IPS-20b (cell line): Measurements from ENCODE around the gene DNAJC16.

Source experiments
- H3K27ac ChIP-seq: one replicate; pipeline ENCODE4 v1.5.1; 2013; ENCODE audit warnings: low read length
- H3K27me3 ChIP-seq: 2 replicates; pipeline ENCODE4 v1.6.1; 2013; ENCODE audit warnings: mild to moderate bottlenecking, low read length, inconsistent platforms; ENCODE audit not compliant: insufficient read depth
- H3K36me3 ChIP-seq: 2 replicates; pipeline ENCODE4 v1.6.1; 2013; ENCODE audit warnings: low read depth, mild to moderate bottlenecking, inconsistent platforms, low read length, moderate library complexity; ENCODE audit not compliant: insufficient read depth
- H3K4me1 ChIP-seq: 2 replicates; pipeline ENCODE4 v1.6.1; 2013; ENCODE audit warnings: mild to moderate bottlenecking, control low read depth, inconsistent platforms, low read length, moderate library complexity; ENCODE audit not compliant: insufficient read depth
- H3K4me3 ChIP-seq: 2 replicates; pipeline ENCODE4 v1.5.1; 2013; ENCODE audit warnings: mild to moderate bottlenecking, low read length, inconsistent platforms
- H3K9ac ChIP-seq: 2 replicates; pipeline ENCODE4 v1.6.1; 2013; ENCODE audit warnings: low read depth, mild to moderate bottlenecking, inconsistent platforms, low read length, moderate library complexity
- H3K9me3 ChIP-seq: 2 replicates; pipeline ENCODE4 v1.6.1; 2013; ENCODE audit warnings: mild to moderate bottlenecking, low read depth, low read length, inconsistent platforms; ENCODE audit not compliant: insufficient read depth

Gene DNAJC16

DNA sequence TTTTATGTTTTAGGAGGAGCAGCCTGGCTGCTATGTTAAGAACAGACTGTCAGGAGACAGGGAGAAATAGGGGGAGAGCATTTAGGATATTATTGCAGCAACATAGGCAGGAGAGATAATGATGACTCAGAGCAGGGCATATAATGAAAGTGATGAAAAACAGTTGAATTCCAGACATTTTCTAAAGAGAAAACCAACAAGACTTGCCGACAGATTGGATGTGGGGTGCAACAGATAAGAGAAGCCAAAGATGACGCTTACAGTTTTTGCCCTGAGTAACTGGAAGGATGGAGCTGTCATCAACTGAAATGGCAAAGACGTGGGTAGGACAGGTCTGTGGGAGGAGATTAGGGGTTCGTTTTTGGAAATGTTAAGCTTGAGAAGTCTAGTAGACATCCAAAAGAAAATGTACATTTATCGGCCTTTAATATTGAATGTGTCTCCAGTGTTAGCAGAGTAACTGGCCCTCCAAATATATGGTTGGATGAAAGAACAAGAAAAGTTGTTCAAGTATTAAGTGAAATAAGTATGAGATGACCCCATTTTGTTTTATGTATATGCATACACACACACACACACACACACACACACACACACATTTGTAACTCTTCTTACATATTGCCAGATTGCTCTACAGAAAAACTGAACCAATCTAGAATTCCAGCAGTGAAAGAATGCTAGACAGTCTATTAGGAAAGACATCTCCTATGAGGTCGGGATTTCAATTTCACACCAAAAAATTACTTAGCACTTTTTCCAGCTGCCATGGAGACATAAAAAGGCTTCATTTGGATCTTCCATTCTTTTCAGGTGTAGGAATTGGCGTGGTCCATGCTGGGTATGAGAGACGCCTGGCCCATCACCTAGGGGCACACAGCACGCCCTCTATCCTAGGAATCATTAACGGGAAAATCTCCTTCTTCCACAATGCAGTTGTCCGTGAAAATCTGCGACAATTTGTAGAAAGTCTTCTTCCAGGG, 17.2 kb downstream of the DNAJC16 start:
- Histone ChIP-seq H3K4me3 (no peak overlapping the region), H3K27ac (no peak overlapping the region), H3K4me1 (no peaks in the 10 kb centered on the region), H3K27me3 (no peaks in the 10 kb centered on the region), H3K36me3 (peaks cover 88% of the 10 kb centered on the region), H3K9me3 (no peaks in the 10 kb centered on the region), H3K9ac (no peak overlapping the region)

DNA sequence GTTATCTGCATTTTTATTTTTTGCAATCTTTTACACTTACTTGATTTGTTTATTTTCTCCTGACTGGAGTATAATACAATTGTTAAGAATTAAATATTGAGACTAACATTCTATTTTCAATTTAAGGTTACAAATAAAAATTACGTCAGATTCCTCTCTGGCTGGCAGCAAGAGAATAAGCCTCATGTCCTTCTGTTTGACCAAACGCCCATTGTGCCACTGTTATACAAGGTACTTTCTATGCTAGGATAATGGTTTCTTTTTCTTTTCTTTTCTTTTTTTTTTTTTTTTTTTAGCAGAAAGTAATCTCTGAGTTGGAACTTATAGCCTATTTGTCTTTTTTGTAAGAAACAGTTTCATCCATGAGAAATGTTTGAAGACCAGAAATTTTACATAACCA, 20.0 kb downstream of the DNAJC16 start:
- Histone ChIP-seq H3K27ac (no peak overlapping the region), H3K4me3 (no peak overlapping the region), H3K9me3 (no peaks in the 10 kb centered on the region), H3K9ac (no peak overlapping the region), H3K27me3 (no peaks in the 10 kb centered on the region), H3K36me3 (peaks cover 85% of the 10 kb centered on the region), H3K4me1 (no peaks in the 10 kb centered on the region)

DNA sequence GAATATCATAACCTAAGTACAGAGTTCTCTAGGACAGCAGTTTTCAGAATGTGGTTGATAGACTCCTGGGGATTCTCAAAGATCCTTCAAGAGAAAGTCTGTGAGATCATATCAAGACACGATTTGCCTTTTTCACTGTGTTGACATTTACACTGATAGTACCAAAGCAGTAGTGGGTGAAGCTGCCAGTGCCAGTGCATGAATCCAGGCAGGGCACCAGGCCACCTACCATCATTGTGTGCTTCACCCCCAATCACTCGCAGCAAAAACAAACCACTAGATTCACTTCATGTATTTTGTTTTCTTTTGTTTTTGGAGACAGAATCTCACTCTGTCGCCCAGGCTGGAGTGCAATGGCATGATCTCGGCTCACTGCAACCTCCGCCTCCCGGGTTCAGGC, 23.9 kb downstream of the DNAJC16 start:
- Histone ChIP-seq H3K36me3 (peaks cover 48% of the 10 kb centered on the region), H3K27ac (no peak overlapping the region), H3K9ac (no peak overlapping the region), H3K4me3 (no peak overlapping the region), H3K4me1 (no peaks in the 10 kb centered on the region), H3K9me3 (no peaks in the 10 kb centered on the region), H3K27me3 (no peaks in the 10 kb centered on the region)

DNA sequence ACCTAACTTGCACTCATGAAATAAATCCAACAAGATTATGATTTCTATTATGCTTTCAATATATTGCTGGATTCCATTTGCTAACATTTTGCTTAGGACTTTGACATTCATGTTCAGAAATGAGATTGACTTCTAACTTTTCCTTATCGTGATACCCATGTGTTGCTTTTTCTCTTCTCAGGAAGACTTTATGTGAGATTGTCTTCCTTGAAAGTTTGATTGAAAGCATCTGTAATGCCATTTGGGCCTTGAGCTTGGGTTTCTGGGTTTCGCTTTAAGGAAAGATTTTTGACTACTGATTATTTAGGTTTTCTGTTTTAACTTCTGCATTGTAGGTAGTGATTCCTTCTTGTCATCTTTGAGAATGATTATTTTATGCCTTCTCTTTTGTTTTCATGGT, 30.4 kb downstream of the DNAJC16 start:
- Histone ChIP-seq H3K36me3 (peaks cover 30% of the 10 kb centered on the region), H3K9ac (no peak overlapping the region), H3K27ac (no peak overlapping the region), H3K4me1 (no peaks in the 10 kb centered on the region), H3K27me3 (no peaks in the 10 kb centered on the region), H3K4me3 (no peak overlapping the region), H3K9me3 (no peaks in the 10 kb centered on the region)

DNA sequence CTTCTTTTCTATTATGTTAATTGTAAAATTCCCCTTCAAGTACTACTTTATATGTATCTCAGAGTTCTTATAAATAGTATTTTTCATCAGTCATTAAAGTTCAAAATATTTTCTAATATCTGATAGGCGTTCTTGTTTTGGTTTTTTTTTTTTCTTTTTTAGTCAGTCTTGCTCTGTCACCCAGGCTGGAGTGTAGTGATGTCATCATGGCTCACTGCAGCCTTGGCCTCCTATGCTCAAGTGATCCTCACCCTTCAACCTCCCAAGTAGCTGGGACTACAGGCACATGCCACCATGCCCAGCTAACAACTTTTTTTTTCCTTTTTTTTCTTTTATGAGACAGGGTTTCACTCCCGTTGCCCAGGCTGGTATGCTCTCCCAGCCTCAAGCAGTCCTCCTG, 30.9 kb downstream of the DNAJC16 start:
- no peaks in the 10 kb centered on the region for H3K9me3 ChIP-seq
- no peaks in the 10 kb centered on the region for H3K4me1 ChIP-seq
- no peaks in the 10 kb centered on the region for H3K27me3 ChIP-seq
- H3K9ac ChIP-seq, result no peak overlapping the region
- H3K4me3 ChIP-seq, result no peak overlapping the region
- no peak overlapping the region for H3K27ac ChIP-seq
- peaks cover 35% of the 10 kb centered on the region for H3K36me3 ChIP-seq

DNA sequence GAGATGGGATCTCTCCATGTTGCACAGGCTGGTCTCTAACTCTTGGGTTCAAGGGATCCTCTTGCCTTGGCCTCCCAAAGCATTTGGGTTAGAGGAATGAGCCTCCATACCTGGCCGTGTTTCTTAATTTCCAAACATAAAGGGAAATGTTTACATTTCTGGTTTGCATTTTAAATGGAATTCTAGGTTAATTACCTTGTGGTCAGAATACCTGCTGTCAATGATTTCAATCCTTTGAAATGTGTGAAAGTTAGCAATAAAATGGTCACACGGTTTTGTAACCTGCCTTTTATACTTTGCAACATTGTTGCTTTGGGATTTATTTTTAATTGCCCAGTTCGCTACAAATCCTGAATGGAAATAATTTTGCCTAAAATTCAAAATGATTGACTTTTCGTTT, 31.9 kb downstream of the DNAJC16 start:
- Histone ChIP-seq H3K36me3 (peaks cover 42% of the 10 kb centered on the region), H3K9me3 (no peaks in the 10 kb centered on the region), H3K27me3 (no peaks in the 10 kb centered on the region), H3K4me3 (no peak overlapping the region), H3K9ac (no peak overlapping the region), H3K4me1 (no peaks in the 10 kb centered on the region), H3K27ac (no peak overlapping the region)

DNA sequence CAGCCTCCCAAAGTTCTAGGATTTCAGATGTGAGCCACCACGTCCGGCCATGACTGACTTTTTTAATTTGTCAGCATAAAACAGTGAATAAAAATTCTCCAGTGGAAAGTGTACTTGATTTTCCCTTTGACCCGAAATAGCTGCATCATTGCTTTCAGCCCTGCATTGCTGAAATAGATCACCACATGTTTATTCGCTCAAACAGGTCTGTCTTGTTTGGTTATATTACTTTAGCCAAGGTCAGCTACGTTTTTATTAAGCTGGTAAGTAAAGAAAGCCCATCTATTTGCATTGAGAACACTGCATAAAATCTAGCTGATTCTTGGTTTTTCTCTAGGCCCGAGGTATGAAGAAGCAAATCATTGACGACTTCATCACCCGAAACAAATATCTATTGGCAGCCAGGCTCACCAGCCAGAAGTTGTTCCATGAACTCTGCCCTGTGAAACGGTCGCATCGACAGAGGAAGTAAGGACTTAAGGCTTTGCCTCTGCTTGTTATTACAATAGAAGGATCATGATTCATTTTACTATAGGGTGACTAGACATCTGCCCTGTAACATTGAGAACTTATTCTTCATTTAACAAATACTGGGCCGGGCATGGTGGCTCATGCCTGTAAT, 32.7 kb downstream of the DNAJC16 start:
- Histone ChIP-seq H3K27ac (no peak overlapping the region), H3K4me3 (no peak overlapping the region), H3K4me1 (no peaks in the 10 kb centered on the region), H3K9me3 (no peaks in the 10 kb centered on the region), H3K36me3 (peaks cover 50% of the 10 kb centered on the region), H3K27me3 (no peaks in the 10 kb centered on the region), H3K9ac (no peak overlapping the region)

DNA sequence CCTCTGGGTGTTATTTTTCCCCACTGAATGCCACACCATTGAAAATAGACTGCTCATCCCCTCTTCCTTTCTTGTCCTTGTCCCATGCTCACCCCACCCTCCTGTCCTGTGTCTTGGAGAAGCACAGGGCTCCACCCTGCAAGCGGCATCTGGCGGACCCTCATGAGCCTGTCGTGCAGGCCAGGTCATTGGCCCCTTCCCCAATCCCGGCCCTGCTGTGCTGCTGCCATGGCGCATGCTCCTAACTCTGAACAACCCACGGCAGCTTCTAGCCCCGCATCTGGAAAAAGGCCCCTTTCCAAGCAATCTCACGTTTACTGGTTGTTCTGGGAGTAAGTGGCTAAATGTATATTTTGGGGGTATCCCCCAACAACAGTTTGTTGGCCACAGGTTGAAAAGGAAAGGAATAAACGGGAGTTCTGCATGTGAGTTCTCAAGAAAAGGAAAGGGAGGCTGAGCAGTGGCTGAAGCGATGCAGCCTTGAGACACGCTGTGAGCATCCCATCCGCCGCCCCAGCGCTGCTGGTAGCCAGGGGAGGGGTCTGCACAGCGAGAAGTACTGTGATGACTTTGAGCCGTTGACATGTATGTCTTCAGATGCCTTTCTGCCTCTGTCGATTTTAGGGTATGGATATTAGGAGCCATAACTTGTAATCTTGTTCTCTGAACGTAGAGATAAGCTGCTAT, 41.9 kb downstream of the DNAJC16 start:
- Histone ChIP-seq H3K4me1 (no peaks in the 10 kb centered on the region), H3K36me3 (peaks cover 79% of the 10 kb centered on the region), H3K4me3 (no peak overlapping the region), H3K9ac (no peak overlapping the region), H3K27me3 (no peaks in the 10 kb centered on the region), H3K9me3 (no peaks in the 10 kb centered on the region), H3K27ac (no peak overlapping the region)

DNA sequence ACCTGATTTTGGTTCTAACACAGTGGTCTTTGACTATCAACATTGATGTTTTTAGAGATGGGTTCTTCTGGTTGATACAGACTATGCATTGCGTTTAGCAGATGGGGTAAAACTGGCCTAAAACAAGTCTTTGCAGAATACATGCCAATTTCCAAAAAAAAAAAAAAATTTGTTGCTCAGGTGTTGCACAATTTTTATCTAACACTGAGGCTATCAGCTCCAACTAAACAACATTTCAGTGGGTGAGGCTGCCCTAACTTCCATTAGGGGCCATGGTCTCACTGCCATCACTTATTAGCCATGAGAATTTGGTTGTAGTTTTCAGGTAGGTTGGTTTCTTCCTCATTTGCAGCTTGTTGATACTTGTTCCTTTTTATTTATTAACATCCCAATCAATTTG, 44.2 kb downstream of the DNAJC16 start:
- no peak overlapping the region for H3K27ac ChIP-seq

DNA sequence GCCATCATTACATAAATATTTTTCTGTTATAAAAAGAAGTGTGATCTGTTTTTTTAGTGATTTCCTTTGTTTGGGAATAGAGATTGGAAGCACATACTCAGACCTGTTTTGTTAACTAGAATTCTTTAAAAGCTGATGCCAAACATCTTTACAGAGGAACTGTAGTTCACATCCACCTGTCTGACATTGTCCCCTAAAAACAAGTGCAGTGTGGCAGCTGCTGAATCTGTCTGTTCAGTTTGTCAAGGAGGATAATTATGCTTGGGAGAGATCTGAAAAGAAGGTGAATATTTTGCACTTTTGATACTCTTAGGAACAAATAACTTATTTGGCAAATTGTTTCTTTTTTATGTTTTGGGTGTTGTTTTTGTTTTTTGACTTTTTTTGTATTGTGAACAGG, 44.6 kb downstream of the DNAJC16 start:
- H3K4me3 ChIP-seq, result no peak overlapping the region
- no peak overlapping the region for H3K27ac ChIP-seq
- H3K9ac ChIP-seq, result no peak overlapping the region
- H3K27me3 ChIP-seq, result no peaks in the 10 kb centered on the region
- no peaks in the 10 kb centered on the region for H3K9me3 ChIP-seq
- peaks cover 62% of the 10 kb centered on the region for H3K36me3 ChIP-seq
- no peaks in the 10 kb centered on the region for H3K4me1 ChIP-seq

More for the DNA sequence above, 44.2 kb downstream of the DNAJC16 start:
- H3K4me3 ChIP-seq, result no peak overlapping the region
- H3K27me3 ChIP-seq, result no peaks in the 10 kb centered on the region
- H3K36me3 ChIP-seq, result peaks cover 67% of the 10 kb centered on the region
- no peaks in the 10 kb centered on the region for H3K9me3 ChIP-seq
- H3K4me1 ChIP-seq, result no peaks in the 10 kb centered on the region
- no peak overlapping the region for H3K9ac ChIP-seq

DNA sequence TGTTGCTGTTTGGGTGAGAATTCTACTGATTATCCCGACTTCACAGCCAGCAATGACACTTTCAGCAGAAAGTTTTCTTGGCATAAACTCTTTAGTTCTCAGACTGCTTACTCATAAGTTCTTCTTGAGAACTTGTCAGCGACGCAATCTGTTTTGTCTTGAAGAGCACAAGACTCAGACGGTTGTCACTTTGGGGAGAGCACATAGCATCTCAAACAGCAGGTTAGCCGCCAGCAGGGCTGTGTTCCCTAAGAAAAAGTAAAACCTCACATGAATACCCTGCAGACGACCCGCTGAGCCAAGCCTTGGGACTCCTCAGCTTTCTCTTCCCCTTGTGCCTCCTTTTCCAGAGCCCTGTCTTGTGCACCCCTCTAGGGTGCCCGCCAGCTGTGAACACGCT, 46.8 kb downstream of the DNAJC16 start:
- no peak overlapping the region for H3K27ac ChIP-seq
- H3K36me3 ChIP-seq, result peaks cover 40% of the 10 kb centered on the region

More for the DNA sequence above, 46.8 kb downstream of the DNAJC16 start:
- Histone ChIP-seq H3K9me3 (no peaks in the 10 kb centered on the region), H3K9ac (no peak overlapping the region), H3K4me1 (no peaks in the 10 kb centered on the region), H3K4me3 (no peak overlapping the region), H3K27me3 (no peaks in the 10 kb centered on the region)
